Measurements from ENCODE around the gene PIANP. TPM values are rescaled to one million over a fixed set of nuclear protein-coding genes. Genes with fewer than 3 reads are reported as not detected.

Gene PIANP
- total RNA-seq, 3 donors from 2014 or later (not counting 1 experiment from before 2014, with no cell fraction given): not detected

DNA sequence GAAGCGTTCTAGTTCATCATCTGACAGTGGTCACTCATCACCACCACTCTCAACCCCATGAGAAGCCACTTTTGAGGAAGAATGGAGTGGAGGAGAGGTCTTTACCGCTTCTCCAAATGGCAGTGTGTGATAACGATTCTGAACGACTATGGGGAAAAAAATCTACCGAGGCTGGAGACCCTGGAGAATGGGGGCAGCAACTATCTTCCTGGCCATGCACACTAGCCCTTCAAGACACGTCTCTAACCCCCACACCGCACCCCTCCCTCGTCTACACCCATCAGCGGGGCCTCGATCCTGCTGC lies 38.1 kb downstream of the PIANP start:
- H3K27me3 Mint-ChIP-seq (ENCODE audit: low read depth in 2 of 2): no peaks in the 10 kb centered on the region
- no peak for DNase-seq
- H3K9me3 ChIP-seq (ENCODE audit: control insufficient read depth, insufficient read depth, low read length): no peaks in the 10 kb centered on the region
- intact Hi-C loops (cut with micrococcal nuclease): loop anchor here (2.0 kb wide), 2 partner anchors 28 to 60 kb away; partner anchors contain the start of gene LPAR5
- H3K36me3 ChIP-seq (ENCODE audit: control insufficient read depth, insufficient read depth, low read length): peaks cover 17% of the 10 kb centered on the region
- H3K4me1 Mint-ChIP-seq: peaks cover 27 to 38% of the 10 kb centered on the region in 2 donors
- H3K27ac ChIP-seq (ENCODE audit: low read length): peak overlapping the region; percentile 68
- peaks cover 9% of the 10 kb centered on the region for H3K4me1 ChIP-seq (ENCODE audit: control insufficient read depth, insufficient read depth, low read length)
- peak overlapping the region; percentile 96 for H3K4me3 Mint-ChIP-seq
- H3K4me3 ChIP-seq (ENCODE audit: low read length): peak overlapping the region; percentile 61
- H3K27ac Mint-ChIP-seq: peak overlapping the region; percentile 93 to 95
- no peak for TF ChIP-seq CTCF (IDR thresholded peaks at IDR 0.05)
- ATAC-seq: peak; percentile 47 to 63 (median 53)
- no peaks in the 10 kb centered on the region for H3K9me3 Mint-ChIP-seq
- 0% methylated on average over 9 of the region's 10 CpGs for WGBS (ENCODE audit: insufficient coverage)
- H3K36me3 Mint-ChIP-seq: peaks cover under 1% of the 10 kb centered on the region
- H3K27me3 ChIP-seq (ENCODE audit: control insufficient read depth, insufficient read depth, low read length): no peaks in the 10 kb centered on the region

- H3K27ac Mint-ChIP-seq: no peak overlapping the region
- H3K9me3 Mint-ChIP-seq: no peaks in the 10 kb centered on the region
- WGBS (ENCODE audit: insufficient coverage): 94% methylated on average over 5 of the region's 5 CpGs
- no peak overlapping the region for H3K4me3 Mint-ChIP-seq
- H3K27me3 ChIP-seq (ENCODE audit: control insufficient read depth, insufficient read depth, low read length): no peaks in the 10 kb centered on the region
- TF ChIP-seq CTCF (IDR thresholded peaks at IDR 0.05): no peak
- no peak overlapping the region for H3K27ac ChIP-seq (ENCODE audit: low read length)
- H3K4me1 Mint-ChIP-seq: peaks cover 0 to 7% of the 10 kb centered on the region in 2 donors
- peaks cover 16% of the 10 kb centered on the region for H3K36me3 Mint-ChIP-seq
- no peaks in the 10 kb centered on the region for H3K9me3 ChIP-seq (ENCODE audit: control insufficient read depth, insufficient read depth, low read length)
- DNase-seq (no peak), ATAC-seq (no peak)
- intact Hi-C loops (cut with micrococcal nuclease): no loop called here
- no peaks in the 10 kb centered on the region for H3K4me1 ChIP-seq (ENCODE audit: control insufficient read depth, insufficient read depth, low read length)
- H3K4me3 ChIP-seq (ENCODE audit: low read length): no peak overlapping the region
- no peaks in the 10 kb centered on the region for H3K27me3 Mint-ChIP-seq (ENCODE audit: low read depth in 2 of 2)
- peaks cover 56% of the 10 kb centered on the region for H3K36me3 ChIP-seq (ENCODE audit: control insufficient read depth, insufficient read depth, low read length)
Measured at GRCh38 chr12:6653987-6654386, 46.6 kb downstream of the PIANP start.

DNA sequence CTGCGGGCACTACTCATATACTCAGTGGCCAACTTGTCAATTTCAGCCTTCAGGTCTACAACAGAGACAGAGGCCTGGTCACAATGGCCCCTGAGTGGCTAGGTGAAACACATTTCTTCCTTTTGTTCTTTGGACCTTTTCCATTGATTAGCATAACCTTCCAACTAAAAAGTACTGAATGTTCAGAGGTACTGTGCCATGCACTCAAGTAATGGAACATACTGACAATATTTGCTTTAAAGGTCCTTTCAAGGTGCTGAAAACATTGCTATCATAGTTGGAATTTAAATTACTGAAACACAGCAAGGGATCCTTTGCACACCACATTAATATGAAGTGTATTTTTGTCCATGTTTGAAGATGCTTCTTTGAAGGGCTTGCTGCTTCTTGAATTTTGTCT lies 47.3 kb downstream of the PIANP start:
- DNase-seq (no peak), ATAC-seq (no peak)
- intact Hi-C loops (cut with micrococcal nuclease): no loop called here
- H3K4me1 ChIP-seq (ENCODE audit: control insufficient read depth, insufficient read depth, low read length): no peaks in the 10 kb centered on the region
- H3K9me3 ChIP-seq (ENCODE audit: control insufficient read depth, insufficient read depth, low read length): no peaks in the 10 kb centered on the region
- H3K36me3 ChIP-seq (ENCODE audit: control insufficient read depth, insufficient read depth, low read length): peaks cover 53% of the 10 kb centered on the region
- Mint-ChIP-seq H3K27ac (no peak overlapping the region), H3K4me1 (peaks cover 0 to 1% of the 10 kb centered on the region in 2 donors), H3K27me3 (ENCODE audit: low read depth in 2 of 2) (no peaks in the 10 kb centered on the region), H3K36me3 (peaks cover 16% of the 10 kb centered on the region), H3K9me3 (no peaks in the 10 kb centered on the region), H3K4me3 (no peak overlapping the region)
- no peak overlapping the region for H3K27ac ChIP-seq (ENCODE audit: low read length)
- H3K27me3 ChIP-seq (ENCODE audit: control insufficient read depth, insufficient read depth, low read length): no peaks in the 10 kb centered on the region
- WGBS (ENCODE audit: insufficient coverage): 92% methylated on average over 1 of the region's 1 CpG
- H3K4me3 ChIP-seq (ENCODE audit: low read length): no peak overlapping the region
- TF ChIP-seq CTCF (IDR thresholded peaks at IDR 0.05): no peak

DNA sequence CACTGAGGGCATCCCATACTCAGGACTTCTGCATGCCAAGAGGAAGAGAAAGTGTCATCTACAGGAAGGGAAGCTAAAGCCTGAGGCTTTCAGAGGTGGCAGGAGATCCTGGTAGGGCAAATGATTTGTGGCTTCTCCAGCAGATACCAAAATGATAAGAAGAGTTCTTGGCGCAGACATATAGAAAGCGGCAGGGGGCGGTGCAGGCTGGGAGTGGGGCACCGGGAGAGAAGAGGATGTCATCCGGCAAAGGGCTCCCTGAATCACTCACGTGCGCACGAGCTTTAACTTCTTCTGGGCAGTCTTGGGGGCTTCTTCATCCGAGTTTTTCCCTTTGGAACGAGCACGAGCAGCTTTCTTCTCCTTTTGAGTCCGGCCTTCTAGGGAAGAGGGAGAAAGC lies 48.2 kb downstream of the PIANP start:
- Histone ChIP-seq H3K36me3 (ENCODE audit: control insufficient read depth, insufficient read depth, low read length) (peaks cover 55% of the 10 kb centered on the region), H3K27ac (ENCODE audit: low read length) (no peak overlapping the region), H3K27me3 (ENCODE audit: control insufficient read depth, insufficient read depth, low read length) (no peaks in the 10 kb centered on the region), H3K4me1 (ENCODE audit: control insufficient read depth, insufficient read depth, low read length) (peaks cover 1% of the 10 kb centered on the region), H3K4me3 (ENCODE audit: low read length) (no peak overlapping the region), H3K9me3 (ENCODE audit: control insufficient read depth, insufficient read depth, low read length) (no peaks in the 10 kb centered on the region)
- WGBS (ENCODE audit: insufficient coverage): 95% methylated on average over 12 of the region's 12 CpGs
- ATAC-seq (no peak), DNase-seq (no peak)
- no peaks in the 10 kb centered on the region for H3K4me1 Mint-ChIP-seq
- intact Hi-C loops (cut with micrococcal nuclease): no loop called here
- no peak overlapping the region for H3K27ac Mint-ChIP-seq
- no peaks in the 10 kb centered on the region for H3K9me3 Mint-ChIP-seq
- H3K4me3 Mint-ChIP-seq: no peak overlapping the region
- H3K36me3 Mint-ChIP-seq: peaks cover 16% of the 10 kb centered on the region
- no peak for TF ChIP-seq CTCF (IDR thresholded peaks at IDR 0.05)
- no peaks in the 10 kb centered on the region for H3K27me3 Mint-ChIP-seq (ENCODE audit: low read depth in 2 of 2)

Data from natural killer cell (primary cell).